ENCODE results near the gene SHF.
A peak's percentile ranks its signal among the peaks of the same experiment; 100 is the strongest.
"Not testable (repeated sequence)": the region's sequence is repeated elsewhere in the genome, so short reads cannot be mapped to it uniquely, and the experiment has no call there.

The SHF gene

DNA sequence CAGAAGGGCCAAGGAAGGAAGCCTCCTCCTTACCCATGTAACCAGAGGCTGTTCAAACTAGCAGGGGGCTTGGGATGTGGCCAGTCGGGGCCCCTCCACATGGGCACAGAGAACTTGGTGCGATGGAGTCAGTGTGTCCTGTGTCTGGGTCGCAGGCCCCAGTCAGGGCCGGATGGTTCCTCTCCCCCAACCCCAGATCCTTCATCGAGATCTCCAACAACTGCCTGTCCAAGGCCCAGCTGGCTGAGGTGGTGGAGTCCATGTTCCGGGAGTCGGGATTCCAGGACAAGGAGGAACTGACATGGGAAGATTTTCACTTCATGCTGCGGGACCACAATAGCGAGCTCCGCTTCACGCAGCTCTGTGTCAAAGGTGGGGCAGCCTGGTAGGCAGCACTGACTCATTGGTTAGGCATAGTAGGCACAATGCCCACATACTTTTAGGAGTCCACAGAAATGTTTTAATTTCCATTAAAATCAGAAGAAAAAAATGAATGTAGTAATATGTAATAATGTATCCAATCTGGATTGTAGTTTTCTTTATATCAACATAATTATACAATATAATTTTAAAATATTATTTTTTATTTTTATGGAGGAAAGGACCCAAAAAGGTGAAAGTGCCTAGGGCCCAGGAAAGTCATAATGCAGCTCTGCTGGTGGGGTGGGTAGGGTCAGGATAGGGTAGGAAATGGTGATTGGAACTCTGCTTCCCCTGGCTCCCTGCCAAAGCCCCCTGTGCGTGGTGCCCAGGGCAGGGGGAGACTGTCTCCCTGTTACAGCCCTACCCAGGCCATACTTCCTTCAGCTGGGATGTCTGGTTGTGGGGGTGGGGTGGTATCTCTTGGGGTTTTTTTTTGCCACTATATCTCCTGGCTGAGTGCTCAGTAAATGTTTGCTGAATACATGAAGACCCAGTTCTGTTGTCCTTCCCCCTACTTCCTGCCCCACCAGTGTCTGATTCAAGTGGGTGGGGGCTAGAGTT lies 39.4 kb downstream of the SHF start:
- no peak for DNase-seq

GRCh38 chr15:45147606-45148005 lies 40.2 kb downstream of the SHF start:
- no peak for DNase-seq

GRCh38 chr15:45146405-45146804 lies 41.4 kb downstream of the SHF start:
- no peak for DNase-seq

GRCh38 chr15:45144775-45145174 lies 43.0 kb downstream of the SHF start:
- DNase-seq: no peak

- no peak for DNase-seq
Observed at GRCh38 chr15:45143946-45144345, 43.8 kb downstream of the SHF start.

DNA sequence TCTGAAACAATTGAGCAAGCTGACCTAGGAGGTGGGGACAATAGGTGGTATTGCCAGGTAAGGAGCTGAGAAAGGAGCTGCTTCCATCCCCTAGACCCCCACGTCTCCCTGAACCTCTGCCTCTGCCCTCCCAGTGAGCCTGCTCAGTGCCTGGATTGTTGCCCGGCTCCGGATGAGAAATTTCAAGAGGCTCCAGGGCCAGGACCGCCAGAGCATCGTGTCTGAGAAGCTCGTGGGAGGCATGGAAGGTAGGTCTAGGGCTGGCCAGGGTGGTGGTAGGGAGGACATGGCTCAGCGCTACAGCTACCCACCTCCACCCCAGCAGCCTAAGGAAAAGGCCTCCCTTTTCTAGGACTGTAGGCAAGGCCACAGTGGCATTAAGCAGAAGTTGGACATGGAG lies 44.7 kb downstream of the SHF start:
- no peak for DNase-seq

DNA sequence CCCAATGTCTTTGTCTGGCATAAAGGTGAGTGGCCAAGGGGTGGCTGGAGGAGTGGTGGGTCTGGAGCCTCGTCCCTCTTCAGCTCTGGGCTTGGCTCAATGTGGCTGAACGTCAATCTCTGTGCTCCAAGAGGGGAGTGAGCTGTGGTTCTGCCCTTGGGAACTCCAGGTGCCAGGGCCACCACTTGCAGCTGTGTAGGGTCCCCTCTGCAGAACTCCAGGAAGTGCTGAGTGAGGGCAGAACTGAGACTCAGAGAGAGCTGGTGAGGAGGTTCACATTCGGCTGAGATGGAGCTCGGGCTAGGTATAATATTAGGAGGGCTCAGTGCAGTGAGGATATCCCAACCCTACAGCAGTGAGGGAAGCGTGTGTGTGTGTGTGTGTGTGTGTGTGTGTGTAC lies 46.4 kb downstream of the SHF start:
- no peak for DNase-seq

GRCh38 chr15:45140557-45141250 lies 47.1 kb downstream of the SHF start:
- DNase-seq: no peak

GRCh38 chr15:45139770-45140169 lies 48.0 kb downstream of the SHF start:
- DNase-seq: no peak

GRCh38 chr15:45138814-45139765 lies 48.7 kb downstream of the SHF start:
- DNase-seq: no peak

DNA sequence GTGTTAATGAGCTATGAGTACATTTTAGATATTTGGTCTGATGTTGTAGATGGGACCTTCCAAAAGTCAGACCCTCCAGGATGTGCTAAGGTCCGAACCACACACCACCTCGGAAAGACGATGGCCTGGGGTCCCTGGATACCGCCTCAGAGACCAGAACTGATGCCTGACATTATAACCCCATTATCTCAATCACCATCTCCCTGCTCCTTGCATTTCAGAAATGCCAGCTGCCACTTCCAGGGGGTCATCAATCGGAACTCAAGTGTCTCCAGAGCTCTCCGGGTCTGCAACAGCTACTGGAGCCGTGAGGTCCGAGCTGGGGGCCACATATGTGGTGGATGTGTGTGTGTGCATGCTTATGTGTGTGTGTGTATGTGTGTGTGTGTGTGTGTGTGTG lies 50.1 kb downstream of the SHF start:
- no peak for DNase-seq

- DNase-seq: no peak
Observed at GRCh38 chr15:45136378-45136764, 51.4 kb downstream of the SHF start.

DNA sequence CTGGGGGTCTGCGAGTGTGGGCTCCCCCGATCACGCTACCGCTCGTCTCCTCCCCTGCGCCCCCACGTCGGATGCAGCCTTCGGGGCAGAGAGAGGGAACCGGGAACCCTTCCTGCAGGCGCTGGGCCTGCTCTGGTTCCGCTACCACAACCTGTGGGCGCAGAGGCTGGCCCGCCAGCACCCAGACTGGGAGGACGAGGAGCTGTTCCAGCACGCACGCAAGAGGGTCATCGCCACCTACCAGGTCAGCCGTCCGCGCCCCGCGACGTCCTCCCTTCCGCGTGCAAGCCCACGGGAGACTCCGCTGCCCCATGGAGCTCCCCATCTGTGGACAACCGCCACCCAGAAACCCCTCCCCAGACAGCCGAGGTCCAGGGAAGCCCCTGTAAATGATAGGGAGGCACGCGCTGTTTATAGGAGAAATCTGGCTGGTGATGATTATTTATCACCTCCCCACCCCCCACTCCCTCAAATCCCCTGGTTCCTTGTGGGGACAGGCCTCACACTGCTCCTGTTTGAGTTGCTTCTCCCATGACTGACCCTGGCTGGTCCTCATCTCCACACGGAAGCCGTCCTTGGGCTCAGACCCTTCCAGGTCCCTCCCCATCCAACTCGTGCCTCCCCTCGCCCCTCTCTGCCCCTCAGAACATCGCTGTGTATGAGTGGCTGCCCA lies 51.9 kb downstream of the SHF start:
- DNase-seq: not testable (repeated sequence)

DNA sequence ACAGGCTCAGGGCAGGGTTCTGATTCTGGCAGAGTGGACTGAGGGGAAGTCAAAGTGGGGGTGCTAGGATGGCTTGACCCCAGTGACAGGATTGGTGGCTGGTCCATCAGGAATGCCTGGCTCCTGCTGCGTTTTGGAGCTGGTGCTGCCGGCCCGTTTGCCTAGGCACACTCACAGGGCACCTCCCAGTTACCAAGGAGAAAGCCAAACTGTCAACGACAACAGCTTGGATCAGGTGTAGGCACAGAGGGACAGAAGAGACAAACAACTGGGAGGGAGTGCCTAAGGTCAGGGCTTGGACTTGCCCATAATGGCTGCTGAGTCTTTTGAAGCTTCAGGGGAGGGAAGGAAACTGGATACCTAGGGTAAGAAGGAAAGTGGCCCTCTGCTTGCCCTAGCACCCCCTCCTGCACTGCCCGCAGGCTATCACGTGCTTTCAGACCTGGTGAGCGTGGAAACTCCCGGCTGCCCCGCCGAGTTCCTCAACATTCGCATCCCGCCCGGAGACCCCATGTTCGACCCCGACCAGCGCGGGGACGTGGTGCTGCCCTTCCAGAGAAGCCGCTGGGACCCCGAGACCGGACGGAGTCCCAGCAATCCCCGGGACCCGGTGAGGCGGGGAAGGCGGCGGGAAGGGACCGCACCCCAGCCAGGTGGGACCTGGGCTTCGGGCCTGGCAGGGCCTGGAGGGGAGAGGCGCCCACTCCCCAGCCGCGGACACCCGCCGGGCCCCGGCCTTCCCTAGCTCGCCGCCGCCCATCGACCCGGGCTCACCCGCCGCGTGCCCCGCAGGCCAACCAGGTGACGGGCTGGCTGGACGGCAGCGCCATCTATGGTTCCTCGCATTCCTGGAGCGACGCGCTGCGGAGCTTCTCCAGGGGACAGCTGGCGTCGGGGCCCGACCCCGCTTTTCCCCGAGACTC lies 52.8 kb downstream of the SHF start:
- peak in 1 of 58 donors; percentile 2 for DNase-seq

- no peak for DNase-seq
Observed at GRCh38 chr15:45134046-45134445, 53.7 kb downstream of the SHF start.

- DNase-seq: no peak
Observed at GRCh38 chr15:45133561-45133920, 54.2 kb downstream of the SHF start.

DNA sequence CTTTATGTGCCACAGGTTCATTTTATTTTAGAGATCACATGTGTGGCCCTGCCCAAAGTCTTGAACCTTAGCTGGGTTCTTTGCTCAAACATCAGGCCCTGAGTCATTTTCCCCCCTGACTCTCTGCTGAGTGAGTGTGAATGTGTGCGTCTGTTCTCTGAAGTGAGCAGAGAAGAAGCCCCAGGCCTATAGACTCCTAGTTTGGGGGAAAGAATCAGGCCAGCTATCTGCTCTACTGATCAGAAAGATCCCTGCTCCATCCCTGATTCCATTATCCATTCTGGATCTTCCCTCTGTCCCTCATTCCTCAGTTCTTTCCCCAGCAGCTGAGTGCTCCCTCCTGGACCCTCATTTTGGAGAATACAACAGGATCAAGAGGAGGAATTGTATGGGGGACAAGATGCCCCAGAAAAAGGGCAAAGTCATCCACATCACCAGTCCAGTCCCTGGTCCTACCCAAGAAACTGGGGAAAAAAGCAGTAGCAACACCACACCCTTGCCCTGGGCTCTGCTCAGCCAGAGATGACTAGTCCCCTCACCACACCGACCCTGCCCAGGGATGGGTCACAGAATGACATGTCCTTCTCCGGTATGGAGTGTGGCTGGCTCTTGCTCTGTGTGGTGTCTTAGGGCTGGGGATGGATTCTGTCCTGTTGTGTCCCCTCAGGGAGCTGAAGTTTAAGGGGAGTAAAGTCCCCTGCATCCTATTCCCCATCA lies 54.8 kb downstream of the SHF start:
- DNase-seq: no peak

DNA sequence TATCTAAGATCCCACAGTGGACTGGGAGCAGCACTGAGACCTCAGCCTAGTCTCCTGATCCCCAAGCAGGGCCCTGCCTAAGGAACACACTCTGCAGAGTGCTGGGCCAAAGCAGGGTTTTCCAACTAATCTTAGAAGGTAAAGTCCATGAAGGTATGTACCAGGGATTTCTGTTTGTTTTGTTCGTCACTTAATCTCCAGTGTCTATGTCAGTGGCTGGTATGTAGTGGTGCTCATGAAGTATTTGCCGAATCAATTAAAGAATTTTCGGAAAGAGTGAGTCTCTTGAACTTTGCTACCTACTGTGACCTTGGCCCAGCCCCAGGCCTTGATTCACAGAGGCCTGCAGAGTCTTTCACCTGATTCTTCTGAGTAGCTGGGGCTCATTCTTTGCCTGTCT lies 56.3 kb downstream of the SHF start:
- no peak for DNase-seq
